ENCODE measurements around the gene KRT7. TPM values are rescaled to one million over a fixed set of nuclear protein-coding genes. Genes with fewer than 3 reads are reported as not detected.
A peak's percentile ranks its signal among the peaks of the same experiment; 100 is the strongest.

Gene KRT7
- polyA plus RNA-seq, 1 of the 3 experiments (the other 2 are of a cell fraction): 5.4 TPM

DNA sequence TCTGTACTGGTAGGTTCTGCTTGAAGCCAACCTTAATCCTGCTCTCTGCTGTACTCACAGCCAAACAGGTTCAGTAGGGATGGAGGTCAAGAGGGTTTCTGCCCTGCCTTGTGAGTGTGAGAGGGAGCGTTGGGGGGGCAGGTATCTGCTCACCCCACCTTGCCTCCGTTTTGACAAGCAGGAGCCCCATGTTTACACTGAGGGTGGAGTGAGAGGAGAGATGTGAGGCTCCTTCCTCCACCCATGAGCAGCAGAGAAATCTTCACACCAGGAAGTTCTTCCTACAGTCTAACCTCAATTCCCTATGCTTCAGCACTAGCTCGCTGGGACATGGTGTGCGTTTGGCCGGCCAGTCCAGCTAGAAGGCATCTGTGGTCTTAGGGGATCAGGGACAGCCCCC lies 45.4 kb upstream of the KRT7 start:
- H4K20me1 ChIP-seq (ENCODE audit: insufficient read depth): no peaks in the 10 kb centered on the region
- peaks cover 31% of the 10 kb centered on the region; the same call in 1 of the 2 replicates for H3K79me2 ChIP-seq (ENCODE audit: insufficient read depth)
- no peaks in the 10 kb centered on the region for H3K27me3 ChIP-seq (ENCODE audit: insufficient read depth)
- 72% methylated on average over 3 of the region's 5 CpGs for WGBS (ENCODE audit: low lambda C conversion rate)
- no peak overlapping the region for H3K9ac ChIP-seq
- no peaks in the 10 kb centered on the region for H3K9me2 ChIP-seq
- no peaks in the 10 kb centered on the region for H3K9me3 ChIP-seq
- no peak overlapping the region for H3K4me2 ChIP-seq
- H3K27ac ChIP-seq (ENCODE audit: low read depth in 2 of 2, low read length in 1 of 2): peak overlapping the region; percentile 87 to 92
- no peak overlapping the region for H3K4me3 ChIP-seq (ENCODE audit: low read depth in 2 of 2, low read length in 1 of 2)
- H3K4me1 ChIP-seq (ENCODE audit: control insufficient read depth in 1 of 2, insufficient read depth in 2 of 2, low read depth in 1 of 2, low read length in 1 of 2): peaks cover 64 to 83% of the 10 kb centered on the region in 2 experiments
- no peak overlapping the region for H2AFZ ChIP-seq (ENCODE audit: low read depth)
- DNase-seq: no peak
- TF ChIP-seq, protein P1, sequence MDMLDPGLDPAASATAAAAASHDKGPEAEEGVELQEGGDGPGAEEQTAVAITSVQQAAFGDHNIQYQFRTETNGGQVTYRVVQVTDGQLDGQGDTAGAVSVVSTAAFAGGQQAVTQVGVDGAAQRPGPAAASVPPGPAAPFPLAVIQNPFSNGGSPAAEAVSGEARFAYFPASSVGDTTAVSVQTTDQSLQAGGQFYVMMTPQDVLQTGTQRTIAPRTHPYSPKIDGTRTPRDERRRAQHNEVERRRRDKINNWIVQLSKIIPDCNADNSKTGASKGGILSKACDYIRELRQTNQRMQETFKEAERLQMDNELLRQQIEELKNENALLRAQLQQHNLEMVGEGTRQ (IDR thresholded peaks at IDR 0.05; ENCODE audit: borderline replicate concordance, low read depth, low read length): no peak
- TF ChIP-seq MXI1 (IDR thresholded peaks at IDR 0.05; ENCODE audit: low read depth, low read length): no peak
- TF ChIP-seq FOSL2 (IDR thresholded peaks at IDR 0.05; ENCODE audit: borderline replicate concordance, low read depth): no peak
- TF ChIP-seq POLR2AphosphoS5 (IDR thresholded peaks at IDR 0.05; ENCODE audit: low read depth, low read length): no peak
- TF ChIP-seq SMC3 (IDR thresholded peaks at IDR 0.05; ENCODE audit: low read depth, low read length): no peak
- no peak for TF ChIP-seq GATA2 (CRISPR knock-in tag; IDR thresholded peaks at IDR 0.05)
- no peak for TF ChIP-seq RCOR1 (IDR thresholded peaks at IDR 0.05; ENCODE audit: low read length)
- TF ChIP-seq ELF1 (IDR thresholded peaks at IDR 0.05): no peak
- no peak for TF ChIP-seq MEF2A (IDR thresholded peaks at IDR 0.05; ENCODE audit: borderline replicate concordance, low read depth)
- TF ChIP-seq, protein P2, sequence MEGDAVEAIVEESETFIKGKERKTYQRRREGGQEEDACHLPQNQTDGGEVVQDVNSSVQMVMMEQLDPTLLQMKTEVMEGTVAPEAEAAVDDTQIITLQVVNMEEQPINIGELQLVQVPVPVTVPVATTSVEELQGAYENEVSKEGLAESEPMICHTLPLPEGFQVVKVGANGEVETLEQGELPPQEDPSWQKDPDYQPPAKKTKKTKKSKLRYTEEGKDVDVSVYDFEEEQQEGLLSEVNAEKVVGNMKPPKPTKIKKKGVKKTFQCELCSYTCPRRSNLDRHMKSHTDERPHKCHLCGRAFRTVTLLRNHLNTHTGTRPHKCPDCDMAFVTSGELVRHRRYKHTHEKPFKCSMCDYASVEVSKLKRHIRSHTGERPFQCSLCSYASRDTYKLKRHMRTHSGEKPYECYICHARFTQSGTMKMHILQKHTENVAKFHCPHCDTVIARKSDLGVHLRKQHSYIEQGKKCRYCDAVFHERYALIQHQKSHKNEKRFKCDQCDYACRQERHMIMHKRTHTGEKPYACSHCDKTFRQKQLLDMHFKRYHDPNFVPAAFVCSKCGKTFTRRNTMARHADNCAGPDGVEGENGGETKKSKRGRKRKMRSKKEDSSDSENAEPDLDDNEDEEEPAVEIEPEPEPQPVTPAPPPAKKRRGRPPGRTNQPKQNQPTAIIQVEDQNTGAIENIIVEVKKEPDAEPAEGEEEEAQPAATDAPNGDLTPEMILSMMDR (IDR thresholded peaks at IDR 0.05): no peak
- no peak for TF ChIP-seq RFX5 (IDR thresholded peaks at IDR 0.05; ENCODE audit: low read length)
- TF ChIP-seq, protein P3, sequence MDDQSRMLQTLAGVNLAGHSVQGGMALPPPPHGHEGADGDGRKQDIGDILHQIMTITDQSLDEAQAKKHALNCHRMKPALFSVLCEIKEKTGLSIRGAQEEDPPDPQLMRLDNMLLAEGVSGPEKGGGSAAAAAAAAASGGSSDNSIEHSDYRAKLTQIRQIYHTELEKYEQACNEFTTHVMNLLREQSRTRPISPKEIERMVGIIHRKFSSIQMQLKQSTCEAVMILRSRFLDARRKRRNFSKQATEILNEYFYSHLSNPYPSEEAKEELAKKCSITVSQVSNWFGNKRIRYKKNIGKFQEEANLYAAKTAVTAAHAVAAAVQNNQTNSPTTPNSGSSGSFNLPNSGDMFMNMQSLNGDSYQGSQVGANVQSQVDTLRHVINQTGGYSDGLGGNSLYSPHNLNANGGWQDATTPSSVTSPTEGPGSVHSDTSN (IDR thresholded peaks at IDR 0.05): no peak
- TF ChIP-seq, protein P4, sequence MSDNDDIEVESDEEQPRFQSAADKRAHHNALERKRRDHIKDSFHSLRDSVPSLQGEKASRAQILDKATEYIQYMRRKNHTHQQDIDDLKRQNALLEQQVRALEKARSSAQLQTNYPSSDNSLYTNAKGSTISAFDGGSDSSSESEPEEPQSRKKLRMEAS (IDR thresholded peaks at IDR 0.05; ENCODE audit: low read depth): no peak
- no peak for TF ChIP-seq EP300 (IDR thresholded peaks at IDR 0.05; ENCODE audit: borderline replicate concordance in 1 of 2, low read depth in 1 of 2, low read length in 1 of 2)
- no peak for TF ChIP-seq GABPA (IDR thresholded peaks at IDR 0.05; ENCODE audit: low read depth)
- TF ChIP-seq YY1 (IDR thresholded peaks at IDR 0.05; ENCODE audit: low read depth): no peak
- TF ChIP-seq TAF1 (IDR thresholded peaks at IDR 0.05; ENCODE audit: borderline replicate concordance, low read depth, low read length): no peak
- TF ChIP-seq, protein P5, sequence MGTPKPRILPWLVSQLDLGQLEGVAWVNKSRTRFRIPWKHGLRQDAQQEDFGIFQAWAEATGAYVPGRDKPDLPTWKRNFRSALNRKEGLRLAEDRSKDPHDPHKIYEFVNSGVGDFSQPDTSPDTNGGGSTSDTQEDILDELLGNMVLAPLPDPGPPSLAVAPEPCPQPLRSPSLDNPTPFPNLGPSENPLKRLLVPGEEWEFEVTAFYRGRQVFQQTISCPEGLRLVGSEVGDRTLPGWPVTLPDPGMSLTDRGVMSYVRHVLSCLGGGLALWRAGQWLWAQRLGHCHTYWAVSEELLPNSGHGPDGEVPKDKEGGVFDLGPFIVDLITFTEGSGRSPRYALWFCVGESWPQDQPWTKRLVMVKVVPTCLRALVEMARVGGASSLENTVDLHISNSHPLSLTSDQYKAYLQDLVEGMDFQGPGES (IDR thresholded peaks at IDR 0.05; ENCODE audit: low read depth, low read length): no peak
- TF ChIP-seq RAD21 (IDR thresholded peaks at IDR 0.05; ENCODE audit: low read length): no peak
- CTCF ChIA-PET: interaction anchor here (1.8 to 5.1 kb wide), 2 partner anchors 15 to 91 kb away, joined by 4 to 17 read pairs; no protein-coding TSS in a partner anchor
- POLR2A ChIA-PET: interaction anchor here (4.4 kb wide), 1 partner anchor 14 kb away, joined by 53 read pairs; no protein-coding TSS in a partner anchor
- no peaks in the 10 kb centered on the region for H3K36me3 ChIP-seq (replicated peaks in 1 of 2; ENCODE audit: control insufficient read depth in 1 of 2, insufficient read depth in 2 of 2, low read length in 1 of 2)
- H3F3A ChIP-seq (replicated peaks; ENCODE audit: insufficient read depth): peaks cover 13% of the 10 kb centered on the region

Measured in SK-N-SH (cell line).